HCT116 (cell line): Measurements from ENCODE around the gene EEA1. TPM values are rescaled to one million over a fixed set of nuclear protein-coding genes. Genes with fewer than 3 reads are reported as not detected.

Experiments
- ATAC-seq: fragments of 200-7000 bp; cut with Tn5 transposase; 2 replicates; pipeline ENCODE4 v1.9.1; 2020; ENCODE audit warnings: mild to moderate bottlenecking, moderate library complexity
- BruUV-seq: library from RNA; stranded (reverse); fragments of 400-500 nt; replicated peaks from 2 replicates; lab custom pipeline; 2021; lab: Mats Ljungman, UMichigan
- CTCF ChIA-PET: fragments of 300-600 bp; sonication (Branson Sonifier 250); formaldehyde crosslinking; loops from one replicate; lab custom pipeline; 2021; ENCODE audit warnings: antibody characterized with exemption; lab: Charles Lee
- POLR2A ChIA-PET: fragments of 300-600, 350-600 bp; sonication (Branson Sonifier 250); formaldehyde crosslinking; loops from one replicate; lab custom pipeline; 2021; ENCODE audit warnings: antibody characterized with exemption; lab: Charles Lee
- RAD21 ChIA-PET, 2 experiments: fragments of 300-600 bp; sonication (Branson Sonifier 250); formaldehyde crosslinking; loops; one replicate each; lab custom pipeline; 2023; ENCODE audit warnings: low total read pairs in 2 of 2; ENCODE audit not compliant: uncharacterized antibody in 2 of 2, unreplicated experiment in 2 of 2, low non-redundant PET in 1 of 2; lab: Charles Lee
- DNase-seq: peaks from one replicate; pipeline ENCODE4 v3.0.0-alpha.2; 2010; ENCODE audit warnings: low read depth, low spot score
- H2AFZ ChIP-seq: fragments of 200-600 bp; shearing (Covaris generic), sonication (generic); 2 replicates; pipeline ENCODE4 v1.6.1; 2017; ENCODE audit warnings: low read depth, mixed run types, mixed read lengths, antibody characterized with exemption, low read length; ENCODE audit not compliant: poor library complexity, severe bottlenecking
- H3K27ac ChIP-seq: 2 replicates; pipeline ENCODE4 v1.5.1; 2012; ENCODE audit warnings: low read depth, low read length
- H3K27me3 ChIP-seq: fragments of 200-600 bp; sonication (generic); 2 replicates; pipeline ENCODE4 v1.6.1; 2016; ENCODE audit warnings: mixed run types, low read length, mixed read lengths; ENCODE audit not compliant: insufficient read depth
- H3K36me3 ChIP-seq, 2 experiments: fragments of 200-500 bp in 1 of 2; fragments of 200-600 bp in 1 of 2; sonication (Bioruptor generic) in 1 of 2; sonication (generic) in 1 of 2; 2 replicates each; pipeline versions ENCODE4 v1.5.1 to v1.6.1; 2014 to 2016; ENCODE audit warnings: low read length in 2 of 2, inconsistent platforms in 1 of 2, mixed read lengths in 1 of 2, mixed run types in 1 of 2; ENCODE audit not compliant: insufficient read depth in 2 of 2, control insufficient read depth in 1 of 2
- H3K4me1 ChIP-seq, 2 experiments: fragments of 200-600 bp in 1 of 2; sonication (generic) in 1 of 2; 2 replicates each; pipeline versions ENCODE4 v1.5.1 to v1.6.1; 2012 to 2017; ENCODE audit warnings: low read length in 2 of 2, inconsistent platforms in 1 of 2, mild to moderate bottlenecking in 1 of 2, mixed read lengths in 1 of 2, mixed run types in 1 of 2, moderate library complexity in 1 of 2; ENCODE audit not compliant: insufficient read depth in 2 of 2, control insufficient read depth in 1 of 2
- H3K4me2 ChIP-seq: fragments of 200-600 bp; sonication (generic); 2 replicates; pipeline ENCODE4 v1.6.1; 2017; ENCODE audit warnings: mixed run types, low read length, mixed read lengths
- H3K4me3 ChIP-seq, 2 experiments: fragments of 200-600 bp in 1 of 2; sonication (generic) in 1 of 2; replicated peaks in 1 of 2; 2 replicates each; pipeline ENCODE4 v1.5.1; 2011 to 2016; ENCODE audit warnings: low read length in 2 of 2, control low read depth in 1 of 2, low read depth in 1 of 2, mild to moderate bottlenecking in 1 of 2, mixed read lengths in 1 of 2, mixed run types in 1 of 2
- H3K79me2 ChIP-seq: fragments of 200-600 bp; sonication (generic); 2 replicates; pipeline ENCODE4 v1.6.1; 2017; ENCODE audit warnings: mild to moderate bottlenecking, mixed run types, low read length, moderate library complexity, mixed read lengths; ENCODE audit not compliant: insufficient read depth
- H3K9ac ChIP-seq: fragments of 200-600 bp; sonication (generic); 2 replicates; pipeline ENCODE4 v1.6.1; 2016; ENCODE audit warnings: low read length, mixed read lengths
- H3K9me2 ChIP-seq: fragments of 200-600 bp; sonication (generic), shearing (Covaris generic); 2 replicates; pipeline ENCODE4 v1.6.1; 2017; ENCODE audit warnings: mixed run types, mild to moderate bottlenecking, moderate library complexity; ENCODE audit not compliant: insufficient read depth
- H3K9me3 ChIP-seq, 2 experiments: fragments of 200-500 bp in 1 of 2; fragments of 200-600 bp in 1 of 2; sonication (Bioruptor generic) in 1 of 2; sonication (generic) in 1 of 2; 2 replicates each; pipeline ENCODE4 v1.6.1; 2014 to 2017; ENCODE audit warnings: low read length in 2 of 2, mixed read lengths in 2 of 2, inconsistent platforms in 1 of 2, low read depth in 1 of 2, mild to moderate bottlenecking in 1 of 2, mixed run types in 1 of 2, moderate library complexity in 1 of 2; ENCODE audit not compliant: control insufficient read depth in 1 of 2, insufficient read depth in 1 of 2
- H4K20me1 ChIP-seq: fragments of 200-600 bp; sonication (generic), shearing (Covaris generic); 2 replicates; pipeline ENCODE4 v1.6.1; 2017; ENCODE audit warnings: mixed run types, mild to moderate bottlenecking, moderate library complexity; ENCODE audit not compliant: insufficient read depth
- EGR1 ChIP-seq: IDR thresholded peaks from 2 replicates; pipeline ENCODE4 v1.6.1; 2012; ENCODE audit warnings: low read depth
- EZH2 ChIP-seq: fragments of 200-600 bp; sonication (generic); IDR thresholded peaks from 2 replicates; pipeline ENCODE4 v1.6.1; 2017; ENCODE audit warnings: antibody characterized with exemption, mixed run types
- FOSL1 ChIP-seq: IDR thresholded peaks from 2 replicates; pipeline ENCODE4 v1.6.1; 2012; ENCODE audit warnings: low read depth
- SRF ChIP-seq: IDR thresholded peaks from 2 replicates; pipeline ENCODE4 v1.6.1; 2012; ENCODE audit warnings: low read depth
- TCF7L2 ChIP-seq: IDR thresholded peaks from 2 replicates; pipeline ENCODE4 v1.7.0; 2011; ENCODE audit warnings: borderline replicate concordance, inconsistent platforms; ENCODE audit not compliant: insufficient read depth, insufficient read length; ENCODE audit errors: extremely low read depth
- intact Hi-C: fragments of 100-400 bp; cut with micrococcal nuclease; formaldehyde crosslinking; loops from 2 replicates; pipeline ENCODE4 v1.10.0; 2022
- total RNA-seq: library from RNA; stranded (reverse); gene quantifications from one replicate; pipeline ENCODE4 v1.2.1, GENCODE V29; 2021; ENCODE audit not compliant: unreplicated experiment
- TF ChIP-seq, protein P1 (sequence below): IDR thresholded peaks from 2 replicates; pipeline ENCODE4 v1.6.1; 2012
- TF ChIP-seq, protein P2 (sequence below): IDR thresholded peaks from 2 replicates; pipeline ENCODE4 v1.6.1; 2011; ENCODE audit warnings: mild to moderate bottlenecking, low read length, moderate library complexity; ENCODE audit not compliant: insufficient replicate concordance; ENCODE audit errors: extremely low read depth
- TF ChIP-seq, protein P3 (sequence below), 3 experiments: fragments of 200-600 bp in 1 of 3; sonication (generic) in 1 of 3; IDR thresholded peaks in 2 of 3; conservative IDR thresholded peaks in 1 of 3; 2 replicates each; pipeline ENCODE4 v1.5.1; 2012 to 2017; ENCODE audit warnings: low read depth in 2 of 3, low read length in 2 of 3, antibody characterized with exemption in 1 of 3, borderline replicate concordance in 1 of 3, control low read depth in 1 of 3, mild to moderate bottlenecking in 1 of 3, mixed read lengths in 1 of 3, mixed run types in 1 of 3, moderate library complexity in 1 of 3; ENCODE audit not compliant: insufficient read depth in 1 of 3
- TF ChIP-seq, protein P4 (sequence below): IDR thresholded peaks from 2 replicates; pipeline ENCODE4 v1.6.1; 2012

The EEA1 gene
- total RNA-seq, 1 experiment from 2014 or later: 13.8 TPM

DNA sequence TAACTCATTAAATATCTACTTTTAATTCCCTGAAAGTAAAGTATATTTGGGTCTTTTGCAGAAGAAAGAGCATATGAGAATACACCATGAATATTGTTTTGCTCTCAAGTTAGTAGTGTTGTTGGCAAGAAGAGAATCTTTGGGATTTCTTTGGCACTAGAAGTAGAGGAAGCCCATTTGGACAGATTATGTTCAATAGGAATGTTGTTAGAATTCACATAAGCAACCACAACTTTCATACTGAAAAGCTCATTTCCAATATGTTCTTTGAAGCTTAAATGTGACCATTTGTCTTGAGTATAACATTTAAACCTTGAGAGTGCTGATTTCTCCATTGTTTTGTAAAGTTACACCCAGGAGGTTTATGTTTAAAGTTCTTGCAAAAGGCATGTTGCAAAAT is 188.7 kb downstream of the EEA1 start (continued):
- TF ChIP-seq, protein P1, sequence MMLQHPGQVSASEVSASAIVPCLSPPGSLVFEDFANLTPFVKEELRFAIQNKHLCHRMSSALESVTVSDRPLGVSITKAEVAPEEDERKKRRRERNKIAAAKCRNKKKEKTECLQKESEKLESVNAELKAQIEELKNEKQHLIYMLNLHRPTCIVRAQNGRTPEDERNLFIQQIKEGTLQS: no peak
- TF ChIP-seq FOSL1 (no peak), EGR1 (no peak), SRF (no peak)

DNA sequence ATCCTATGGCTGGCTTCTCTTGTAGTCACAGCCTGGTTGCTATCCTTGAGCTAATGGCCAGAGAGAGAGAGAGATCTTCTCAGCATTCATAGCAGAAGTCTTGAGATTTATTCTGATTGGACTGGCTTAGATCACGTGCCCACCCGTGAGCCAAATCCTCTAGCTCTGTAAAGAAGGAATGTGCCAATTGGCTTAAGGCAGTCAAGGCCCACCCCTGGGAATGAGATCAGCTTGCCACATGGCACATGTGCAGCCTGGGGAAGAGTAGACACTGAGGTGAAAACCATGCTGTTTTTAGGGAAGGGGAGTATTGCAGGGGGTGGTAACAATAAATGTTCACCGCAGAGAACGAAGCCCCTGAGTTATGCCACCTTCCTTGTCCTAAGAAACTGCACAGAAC is 190.0 kb downstream of the EEA1 start:
- H3K79me2 ChIP-seq: no peaks in the 10 kb centered on the region
- no peaks in the 10 kb centered on the region for H3K36me3 ChIP-seq
- no peaks in the 10 kb centered on the region for H3K27me3 ChIP-seq
- no TSS peak for BruUV-seq
- H3K9me3 ChIP-seq: no peaks in the 10 kb centered on the region
- POLR2A ChIA-PET: no interaction called here
- no peak; the same call in 1 of the 2 replicates for ATAC-seq
- TF ChIP-seq EGR1: no peak
- TF ChIP-seq EZH2: no peak
- intact Hi-C loops: no loop called here
- no peak overlapping the region for H3K4me3 ChIP-seq
- CTCF ChIA-PET: interaction anchor here (0.6 kb wide), 1 partner anchor 728 kb away, joined by 3 read pairs; no protein-coding TSS in a partner anchor
- RAD21 ChIA-PET: no interaction called here
- no peaks in the 10 kb centered on the region; a peak in 1 of 4 replicates for H3K4me1 ChIP-seq
- no peak overlapping the region for H3K27ac ChIP-seq
- no peaks in the 10 kb centered on the region for H3K9me2 ChIP-seq
- no peak overlapping the region for H3K4me2 ChIP-seq
- no peak overlapping the region for H3K9ac ChIP-seq
- H4K20me1 ChIP-seq: no peaks in the 10 kb centered on the region
- H2AFZ ChIP-seq: no peak overlapping the region
- no peak for DNase-seq

DNA sequence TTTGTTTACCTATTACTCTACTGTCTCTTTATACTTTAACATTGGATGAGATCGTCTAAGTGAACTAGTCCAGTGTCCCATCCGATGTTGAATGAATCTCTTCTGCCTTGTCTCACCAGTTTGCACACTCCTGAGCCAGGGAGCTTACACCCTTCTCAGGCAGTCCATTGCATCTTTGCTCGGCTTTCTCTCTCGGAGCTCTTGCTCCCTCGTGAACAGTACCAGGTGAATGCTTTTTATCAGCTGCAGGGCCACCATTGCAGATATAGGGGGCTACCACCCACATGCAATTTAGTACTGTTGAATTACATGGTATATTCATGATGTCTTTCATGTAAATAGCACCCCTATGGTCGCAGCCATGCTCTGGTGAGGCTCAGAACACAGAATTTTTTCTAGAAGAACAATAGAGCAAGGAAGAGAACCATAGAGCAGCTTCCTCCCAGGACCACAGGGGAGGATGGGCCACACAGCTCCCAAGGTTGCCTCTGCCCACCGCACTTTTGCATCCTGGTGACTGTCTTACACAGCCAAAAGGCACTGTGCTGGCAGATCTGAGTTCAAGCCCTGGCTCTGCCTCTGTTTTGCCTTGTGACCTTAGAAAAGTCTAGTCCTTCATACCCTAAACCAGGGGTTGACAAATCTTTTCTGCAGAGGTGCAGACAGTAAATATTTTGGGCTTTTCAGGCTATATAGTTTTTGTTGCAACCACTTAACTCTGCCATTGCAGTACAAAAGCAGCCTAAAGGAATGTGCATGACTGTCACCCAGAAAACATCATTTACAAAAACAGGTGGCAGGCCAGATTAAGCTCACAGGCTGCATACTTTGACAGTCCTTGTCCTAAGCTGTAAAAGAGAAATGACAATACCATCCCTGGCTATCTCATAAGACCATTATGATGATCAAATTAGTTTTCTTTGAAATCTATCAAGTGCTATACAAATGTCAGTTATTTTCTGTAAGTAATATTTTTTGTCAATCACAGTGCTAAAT is 190.9 kb downstream of the EEA1 start:
- Histone ChIP-seq H3K27ac (no peak overlapping the region), H3K79me2 (no peaks in the 10 kb centered on the region), H4K20me1 (no peaks in the 10 kb centered on the region), H2AFZ (no peak overlapping the region), H3K36me3 (no peaks in the 10 kb centered on the region), H3K4me3 (no peak overlapping the region), H3K4me1 (no peaks in the 10 kb centered on the region; a peak in 1 of 4 replicates), H3K27me3 (no peaks in the 10 kb centered on the region), H3K9me3 (no peaks in the 10 kb centered on the region), H3K4me2 (no peak overlapping the region), H3K9ac (no peak overlapping the region), H3K9me2 (no peaks in the 10 kb centered on the region)
- intact Hi-C loops: no loop called here
- DNase-seq: no peak
- ChIA-PET CTCF (no interaction called here), RAD21 (no interaction called here), POLR2A (no interaction called here)
- BruUV-seq: no TSS peak
- no peak for ATAC-seq
- TF ChIP-seq, protein P2, sequence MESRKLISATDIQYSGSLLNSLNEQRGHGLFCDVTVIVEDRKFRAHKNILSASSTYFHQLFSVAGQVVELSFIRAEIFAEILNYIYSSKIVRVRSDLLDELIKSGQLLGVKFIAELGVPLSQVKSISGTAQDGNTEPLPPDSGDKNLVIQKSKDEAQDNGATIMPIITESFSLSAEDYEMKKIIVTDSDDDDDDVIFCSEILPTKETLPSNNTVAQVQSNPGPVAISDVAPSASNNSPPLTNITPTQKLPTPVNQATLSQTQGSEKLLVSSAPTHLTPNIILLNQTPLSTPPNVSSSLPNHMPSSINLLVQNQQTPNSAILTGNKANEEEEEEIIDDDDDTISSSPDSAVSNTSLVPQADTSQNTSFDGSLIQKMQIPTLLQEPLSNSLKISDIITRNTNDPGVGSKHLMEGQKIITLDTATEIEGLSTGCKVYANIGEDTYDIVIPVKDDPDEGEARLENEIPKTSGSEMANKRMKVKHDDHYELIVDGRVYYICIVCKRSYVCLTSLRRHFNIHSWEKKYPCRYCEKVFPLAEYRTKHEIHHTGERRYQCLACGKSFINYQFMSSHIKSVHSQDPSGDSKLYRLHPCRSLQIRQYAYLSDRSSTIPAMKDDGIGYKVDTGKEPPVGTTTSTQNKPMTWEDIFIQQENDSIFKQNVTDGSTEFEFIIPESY: no peak
- no peak for TF ChIP-seq TCF7L2
- TF ChIP-seq, protein P3, sequence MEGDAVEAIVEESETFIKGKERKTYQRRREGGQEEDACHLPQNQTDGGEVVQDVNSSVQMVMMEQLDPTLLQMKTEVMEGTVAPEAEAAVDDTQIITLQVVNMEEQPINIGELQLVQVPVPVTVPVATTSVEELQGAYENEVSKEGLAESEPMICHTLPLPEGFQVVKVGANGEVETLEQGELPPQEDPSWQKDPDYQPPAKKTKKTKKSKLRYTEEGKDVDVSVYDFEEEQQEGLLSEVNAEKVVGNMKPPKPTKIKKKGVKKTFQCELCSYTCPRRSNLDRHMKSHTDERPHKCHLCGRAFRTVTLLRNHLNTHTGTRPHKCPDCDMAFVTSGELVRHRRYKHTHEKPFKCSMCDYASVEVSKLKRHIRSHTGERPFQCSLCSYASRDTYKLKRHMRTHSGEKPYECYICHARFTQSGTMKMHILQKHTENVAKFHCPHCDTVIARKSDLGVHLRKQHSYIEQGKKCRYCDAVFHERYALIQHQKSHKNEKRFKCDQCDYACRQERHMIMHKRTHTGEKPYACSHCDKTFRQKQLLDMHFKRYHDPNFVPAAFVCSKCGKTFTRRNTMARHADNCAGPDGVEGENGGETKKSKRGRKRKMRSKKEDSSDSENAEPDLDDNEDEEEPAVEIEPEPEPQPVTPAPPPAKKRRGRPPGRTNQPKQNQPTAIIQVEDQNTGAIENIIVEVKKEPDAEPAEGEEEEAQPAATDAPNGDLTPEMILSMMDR (IDR thresholded peaks at IDR 0.05 in 2 of 3, conservative IDR thresholded peaks at IDR 0.05 in 1 of 3; ENCODE audit: borderline replicate concordance in 1 of 3, insufficient read depth in 1 of 3, low read depth in 2 of 3, low read length in 2 of 3): no peak
- TF ChIP-seq, protein P4, sequence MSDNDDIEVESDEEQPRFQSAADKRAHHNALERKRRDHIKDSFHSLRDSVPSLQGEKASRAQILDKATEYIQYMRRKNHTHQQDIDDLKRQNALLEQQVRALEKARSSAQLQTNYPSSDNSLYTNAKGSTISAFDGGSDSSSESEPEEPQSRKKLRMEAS: no peak
